Astrocyte of the cerebellum (primary cell): ENCODE results near the gene MOSMO.
"Not testable (repeated sequence)": the region's sequence is repeated elsewhere in the genome, so short reads cannot be mapped to it uniquely, and the experiment has no call there.

ENCODE experiments used
- DNase-seq: peaks from one replicate; pipeline ENCODE4 v3.0.0-alpha.2; 2011; ENCODE audit warnings: low read depth
- H3K4me3 ChIP-seq: 2 replicates; pipeline ENCODE4 v1.5.1; 2011; ENCODE audit warnings: mild to moderate bottlenecking, low read depth, low read length, moderate library complexity
- in situ Hi-C: cut with HindIII; loops from 2 replicates; pipeline ENCODE4 v1.10.0; 2017; ENCODE audit warnings: low sequenced_read_pairs
- TF ChIP-seq, protein P1 (sequence below): IDR thresholded peaks from 2 replicates; pipeline ENCODE4 v1.5.1; 2012; ENCODE audit warnings: low read length, low read depth, moderate library complexity, mild to moderate bottlenecking; ENCODE audit errors: missing control alignments

MOSMO gene

DNA sequence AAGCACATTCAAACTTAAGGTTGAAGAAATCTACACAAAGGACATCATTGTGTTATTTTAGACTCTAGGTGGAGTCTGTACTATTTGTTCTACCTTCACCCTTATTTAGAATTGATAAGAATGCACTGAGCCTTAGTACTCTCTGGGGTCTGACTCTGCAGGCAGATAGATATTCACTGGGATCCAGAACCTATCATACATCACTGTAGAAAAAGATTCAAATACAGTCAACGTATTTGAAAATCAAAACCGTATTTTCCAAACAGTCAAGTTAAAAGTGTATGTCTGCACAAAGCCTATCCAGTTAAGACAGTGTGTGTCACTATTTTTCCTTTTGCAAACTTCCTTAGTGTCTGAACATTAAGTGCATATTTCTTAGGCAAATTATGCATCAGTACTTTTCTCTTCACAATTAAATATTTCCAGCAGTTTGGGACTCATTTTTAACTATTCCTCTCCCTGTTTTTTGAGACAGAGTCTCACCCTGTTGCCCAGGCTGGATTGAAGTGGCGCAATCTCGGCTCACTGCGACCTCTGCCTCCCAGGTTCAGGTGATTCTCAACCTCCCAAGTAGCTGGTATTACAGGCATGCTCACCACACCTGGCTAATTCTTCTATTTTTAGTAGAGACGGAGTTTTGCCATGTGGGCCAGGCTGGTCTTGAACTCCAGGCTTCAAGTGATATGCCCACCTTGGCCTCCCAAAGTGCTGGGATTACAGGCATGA lies 22.3 kb downstream of the MOSMO start:
- H3K4me3 ChIP-seq, result no peak overlapping the region
- in situ Hi-C loops, result no loop called here
- TF ChIP-seq, protein P1, sequence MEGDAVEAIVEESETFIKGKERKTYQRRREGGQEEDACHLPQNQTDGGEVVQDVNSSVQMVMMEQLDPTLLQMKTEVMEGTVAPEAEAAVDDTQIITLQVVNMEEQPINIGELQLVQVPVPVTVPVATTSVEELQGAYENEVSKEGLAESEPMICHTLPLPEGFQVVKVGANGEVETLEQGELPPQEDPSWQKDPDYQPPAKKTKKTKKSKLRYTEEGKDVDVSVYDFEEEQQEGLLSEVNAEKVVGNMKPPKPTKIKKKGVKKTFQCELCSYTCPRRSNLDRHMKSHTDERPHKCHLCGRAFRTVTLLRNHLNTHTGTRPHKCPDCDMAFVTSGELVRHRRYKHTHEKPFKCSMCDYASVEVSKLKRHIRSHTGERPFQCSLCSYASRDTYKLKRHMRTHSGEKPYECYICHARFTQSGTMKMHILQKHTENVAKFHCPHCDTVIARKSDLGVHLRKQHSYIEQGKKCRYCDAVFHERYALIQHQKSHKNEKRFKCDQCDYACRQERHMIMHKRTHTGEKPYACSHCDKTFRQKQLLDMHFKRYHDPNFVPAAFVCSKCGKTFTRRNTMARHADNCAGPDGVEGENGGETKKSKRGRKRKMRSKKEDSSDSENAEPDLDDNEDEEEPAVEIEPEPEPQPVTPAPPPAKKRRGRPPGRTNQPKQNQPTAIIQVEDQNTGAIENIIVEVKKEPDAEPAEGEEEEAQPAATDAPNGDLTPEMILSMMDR, result no peak
- DNase-seq, result no peak

GRCh38 chr16:22031483-22032083 lies 23.7 kb downstream of the MOSMO start:
- TF ChIP-seq, protein P1, result no peak
- DNase-seq, result no peak
- no peak overlapping the region for H3K4me3 ChIP-seq
- in situ Hi-C loops, result no loop called here

GRCh38 chr16:22034503-22034902 lies 26.6 kb downstream of the MOSMO start:
- H3K4me3 ChIP-seq, result no peak overlapping the region
- TF ChIP-seq, protein P1, result no peak
- DNase-seq, result no peak
- in situ Hi-C loops, result no loop called here

GRCh38 chr16:22035153-22035552 lies 27.2 kb downstream of the MOSMO start:
- in situ Hi-C loops, result no loop called here
- TF ChIP-seq, protein P1, result no peak
- DNase-seq, result no peak
- no peak overlapping the region for H3K4me3 ChIP-seq

DNA sequence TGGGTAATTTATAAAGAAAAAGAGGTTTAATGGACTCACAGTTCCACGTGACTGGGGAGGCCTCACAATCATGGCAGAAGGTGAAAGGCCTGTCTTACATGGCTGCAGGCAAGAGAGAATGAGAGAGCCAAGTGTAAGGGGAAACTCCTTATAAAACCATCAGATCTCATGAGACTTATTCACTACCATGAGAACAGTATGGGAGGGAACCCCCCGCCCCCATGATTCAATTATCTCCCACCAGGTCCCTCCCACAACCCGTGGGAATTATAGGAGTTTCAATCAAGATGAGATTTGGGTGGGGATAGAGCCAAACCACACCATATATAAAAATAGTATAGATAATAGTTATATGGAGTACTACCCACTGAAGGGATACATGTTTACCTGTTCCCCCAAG lies 36.0 kb downstream of the MOSMO start:
- DNase-seq, in situ Hi-C loops, H3K4me3 ChIP-seq: not testable (repeated sequence)

DNA sequence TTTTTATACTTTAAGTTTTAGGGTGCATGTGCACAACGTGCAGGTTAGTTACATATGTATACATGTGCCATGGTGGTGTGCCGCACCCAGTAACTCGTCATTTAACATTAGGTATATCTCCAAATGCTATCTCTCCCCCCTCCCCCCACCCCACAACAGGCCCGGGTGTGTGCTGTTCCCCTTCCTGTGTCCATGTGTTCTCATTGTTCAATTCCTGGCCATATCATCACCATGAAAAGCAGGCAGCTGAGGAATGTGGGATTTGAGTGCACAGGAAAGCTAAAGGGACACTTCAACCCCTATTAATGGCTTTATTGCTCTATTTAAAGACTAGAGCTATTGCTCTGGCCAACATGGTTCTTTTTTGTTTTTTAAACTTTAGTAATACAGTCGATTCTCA lies 38.0 kb downstream of the MOSMO start:
- DNase-seq, H3K4me3 ChIP-seq, in situ Hi-C loops: not testable (repeated sequence)

DNA sequence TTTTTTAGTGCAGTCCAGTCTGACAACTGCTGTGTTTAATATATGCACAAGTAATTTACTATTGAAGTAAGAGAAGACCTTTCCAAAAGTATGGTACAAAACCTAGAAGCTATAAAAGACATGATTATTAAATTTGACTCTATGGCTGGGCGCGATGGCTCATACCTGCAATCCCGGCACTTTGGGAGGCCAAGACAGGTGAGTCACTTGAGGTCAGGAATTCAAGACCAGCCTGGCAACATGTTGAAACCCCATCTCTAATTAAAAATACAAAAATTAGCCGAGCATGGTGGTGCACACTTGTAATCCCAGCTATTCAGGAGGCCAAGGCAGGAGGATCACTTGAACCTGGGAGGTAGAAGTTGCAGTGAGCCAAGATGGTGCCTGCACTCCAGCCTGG lies 43.1 kb downstream of the MOSMO start:
- in situ Hi-C loops, result no loop called here
- TF ChIP-seq, protein P1, result no peak
- no peak overlapping the region for H3K4me3 ChIP-seq
- DNase-seq, result no peak

DNA sequence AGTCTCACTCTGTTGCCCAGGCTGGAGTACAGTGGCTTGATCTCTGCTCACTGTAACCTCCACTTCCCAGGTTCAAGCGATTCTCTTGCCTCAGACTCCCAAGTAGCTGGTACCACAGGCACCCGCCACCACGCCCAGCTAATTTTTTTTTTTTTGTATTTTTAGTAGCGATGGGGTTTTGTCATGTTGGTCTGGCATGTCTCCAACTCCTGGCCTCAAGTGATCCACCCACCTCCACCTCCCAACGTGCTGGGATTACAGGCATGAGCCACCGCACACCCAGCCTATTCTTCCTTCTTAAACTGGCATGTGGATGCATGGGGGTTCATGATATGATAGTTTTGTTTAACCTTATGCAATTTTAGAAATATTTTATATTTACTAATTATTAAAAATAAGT lies 45.1 kb downstream of the MOSMO start:
- no peak for DNase-seq
- in situ Hi-C loops, result no loop called here
- TF ChIP-seq, protein P1, result no peak
- H3K4me3 ChIP-seq, result no peak overlapping the region
